CD4-positive, alpha-beta T cell (primary cell): Measurements from ENCODE around the gene FOLR3. TPM values are rescaled to one million over a fixed set of nuclear protein-coding genes. Genes with fewer than 3 reads are reported as not detected.

Experiments used
- ATAC-seq: fragments of 200-7000 bp; cut with Tn5 transposase; one replicate; pipeline ENCODE4 v1.10.0; 2022; ENCODE audit warnings: mild to moderate bottlenecking; ENCODE audit not compliant: poor library complexity
- CTCF ChIA-PET: fragments of 350-600 bp; sonication (Branson Sonifier 250); formaldehyde crosslinking; loops from one replicate; lab custom pipeline; 2021; ENCODE audit warnings: antibody characterized with exemption, inconsistent platforms; lab: Charles Lee
- POLR2A ChIA-PET: fragments of 350-600 bp; sonication (Branson Sonifier 250); formaldehyde crosslinking; loops from one replicate; lab custom pipeline; 2021; ENCODE audit warnings: antibody characterized with exemption, inconsistent platforms; lab: Charles Lee
- DNase-seq, 14 experiments: peaks; one replicate each; pipeline ENCODE4 v3.0.0-alpha.2; 2013 to 2020; ENCODE audit warnings: mixed read lengths in 2 of 14
- H3K27ac ChIP-seq, 2 donors: one replicate each; pipeline versions ENCODE4 v1.5.1 to v1.7.0; 2013; ENCODE audit warnings: low read length in 2 of 2, low read depth in 1 of 2, mild to moderate bottlenecking in 1 of 2
- H3K27me3 ChIP-seq, 2 experiments: 1 replicate in 1 of 2; 2 replicates in 1 of 2; pipeline versions ENCODE4 v1.6.1 to v1.7.0; 2013; ENCODE audit warnings: low read length in 2 of 2, control low read depth in 1 of 2, mild to moderate bottlenecking in 1 of 2, moderate library complexity in 1 of 2; ENCODE audit not compliant: insufficient read depth in 2 of 2, control insufficient read depth in 1 of 2
- H3K36me3 ChIP-seq: one replicate; pipeline ENCODE4 v1.6.1; 2013; ENCODE audit warnings: low read length, control low read depth; ENCODE audit not compliant: insufficient read depth
- H3K4me1 ChIP-seq: one replicate; pipeline ENCODE4 v1.6.1; 2013; ENCODE audit warnings: low read length, control low read depth; ENCODE audit not compliant: insufficient read depth
- H3K4me3 ChIP-seq: one replicate; pipeline ENCODE4 v1.5.1; 2013; ENCODE audit warnings: mild to moderate bottlenecking, low read length, moderate library complexity
- H3K9me3 ChIP-seq, 2 experiments: 1 replicate in 1 of 2; 2 replicates in 1 of 2; pipeline versions ENCODE4 v1.6.1 to v1.7.0; 2013; ENCODE audit warnings: low read length in 2 of 2, mild to moderate bottlenecking in 2 of 2, control low read depth in 1 of 2, moderate library complexity in 1 of 2; ENCODE audit not compliant: control insufficient read depth in 1 of 2, insufficient read depth in 1 of 2
- H3K27ac Mint-ChIP-seq: one replicate; pipeline ENCODE4 v1.8.0; 2020; ENCODE audit warnings: mixed read lengths
- H3K27me3 Mint-ChIP-seq: one replicate; pipeline ENCODE4 v1.8.0; 2021; ENCODE audit warnings: mixed read lengths
- H3K36me3 Mint-ChIP-seq: one replicate; pipeline ENCODE4 v1.8.0; 2021; ENCODE audit warnings: low read depth, mixed read lengths
- H3K4me1 Mint-ChIP-seq: one replicate; pipeline ENCODE4 v1.8.0; 2021; ENCODE audit warnings: low read depth, mixed read lengths
- H3K4me3 Mint-ChIP-seq: one replicate; pipeline ENCODE4 v1.8.0; 2020; ENCODE audit warnings: mild to moderate bottlenecking, mixed read lengths
- H3K9me3 Mint-ChIP-seq: one replicate; pipeline ENCODE4 v1.8.0; 2020; ENCODE audit warnings: mixed read lengths
- CTCF ChIP-seq: fragments of 200-600 bp; IDR thresholded peaks from one replicate; pipeline ENCODE4 v1.8.0; 2022; ENCODE audit warnings: antibody characterized with exemption, mild to moderate bottlenecking
- intact Hi-C, 2 experiments: fragments of 100-400 bp; cut with DNase I in 1 of 2; cut with micrococcal nuclease in 1 of 2; formaldehyde crosslinking; loops; one replicate each; pipeline versions ENCODE4 v1.15.1 to v1.9.0; 2023 to 2025; cut with DNase I, micrococcal nuclease
- total RNA-seq, 174 experiments: library from RNA in 2 of 174; stranded (reverse) in 2 of 174; gene quantifications; one replicate each; pipeline ENCODE4 v1.2.3 and lab custom pipeline; 2021 to 2026

Gene FOLR3
- total RNA-seq, 2 experiments from 2014 or later = 0.47 TPM; not detected in 1

- ChIA-PET POLR2A (no interaction called here), CTCF (no interaction called here)
These were observed 52.7 kb downstream of the FOLR3 start for GRCh38 chr11:72188267-72188666.

More at GRCh38 chr11:72188267-72188666, 52.7 kb downstream of the FOLR3 start:
- Histone ChIP-seq H3K4me1 (no peaks in the 10 kb centered on the region), H3K36me3 (no peaks in the 10 kb centered on the region), H3K27me3 (no peaks in the 10 kb centered on the region), H3K4me3 (no peak overlapping the region), H3K9me3 (no peaks in the 10 kb centered on the region), H3K27ac (no peak overlapping the region)
- intact Hi-C loops = no loop called here
- TF ChIP-seq CTCF = no peak
- ATAC-seq (no peak), DNase-seq (no peak)
- Mint-ChIP-seq H3K27me3 (no peaks in the 10 kb centered on the region), H3K4me3 (no peak overlapping the region), H3K9me3 (no peaks in the 10 kb centered on the region), H3K4me1 (no peaks in the 10 kb centered on the region), H3K36me3 (no peaks in the 10 kb centered on the region), H3K27ac (no peak overlapping the region)

Other genes starting within 250 kb of the FOLR3 start
- gene XNDC1N, start 207.1 kb upstream of the FOLR3 start, total RNA-seq = 10 to 100 TPM; 14.9 to 15.7 TPM
- 10 to 100 TPM; 10.1 to 10.4 TPM for gene RNF121, start 206.7 kb upstream of the FOLR3 start, total RNA-seq
- 10 to 100 TPM; 14.7 to 16.8 TPM for gene IL18BP, start 136.8 kb upstream of the FOLR3 start, total RNA-seq
- gene NUMA1, start 55.2 kb upstream of the FOLR3 start, total RNA-seq = 100 to 1,000 TPM; 191 to 197 TPM
- 1 to 10 TPM in 1 of 2 experiments, under 1 TPM in 1; 0.87 to 1.1 TPM for gene LRRC51, start 54.9 kb upstream of the FOLR3 start, total RNA-seq
- 10 to 100 TPM; 29.5 to 30.4 TPM for gene LAMTOR1, start 32.4 kb upstream of the FOLR3 start, total RNA-seq
- gene TOMT, start 29.8 kb upstream of the FOLR3 start, total RNA-seq = not detected
- 10 to 100 TPM; 48.8 to 52.5 TPM for gene ANAPC15, start 23.0 kb upstream of the FOLR3 start, total RNA-seq
- gene FOLR1, start 56.4 kb downstream of the FOLR3 start, total RNA-seq = not detected
- gene FOLR2, start 81.1 kb downstream of the FOLR3 start, total RNA-seq = not detected
- 100 to 1,000 TPM; 124 to 128 TPM for gene INPPL1, start 89.0 kb downstream of the FOLR3 start, total RNA-seq
- not detected for gene PHOX2A, start 108.5 kb downstream of the FOLR3 start, total RNA-seq